ENCODE results near the gene CAP2.

DNA sequence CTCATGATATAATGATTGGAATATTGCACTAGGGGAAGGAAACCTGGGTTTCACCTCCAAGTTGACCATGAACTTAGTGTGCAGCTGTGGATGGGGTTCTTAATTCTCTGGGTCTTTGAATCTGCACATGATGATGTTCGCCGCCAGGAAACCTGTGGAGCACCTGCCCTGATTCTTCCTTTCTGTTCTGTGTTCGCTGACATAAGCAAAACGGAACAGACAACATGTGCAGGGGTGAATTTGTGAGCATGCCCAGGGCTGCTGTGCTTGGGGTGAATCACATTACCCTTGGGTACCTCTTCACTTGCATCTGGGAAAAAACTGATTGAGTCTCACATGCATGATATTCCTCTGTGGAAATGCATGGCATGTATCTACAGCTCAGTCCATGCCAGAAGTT is 48.8 kb downstream of the CAP2 start:
- TF ChIP-seq TAF1 (IDR thresholded peaks at IDR 0.05; ENCODE audit: borderline replicate concordance, insufficient read depth, low read length) (no peak), POLR2AphosphoS5 (IDR thresholded peaks at IDR 0.05; ENCODE audit: low read depth, low read length) (no peak)
